HEK293T (cell line): ENCODE measurements around the gene NHSL2.

Experiments used
- BHLHE40 ChIP-seq: fragments of 450-650 bp; IDR thresholded peaks from 2 replicates; pipeline ENCODE4 v1.6.1; 2016; ENCODE audit warnings: mild to moderate bottlenecking, moderate library complexity, borderline replicate concordance
- CTBP1 ChIP-seq: fragments of 450-650 bp; IDR thresholded peaks from 2 replicates; pipeline ENCODE4 v1.6.1; 2016; ENCODE audit warnings: borderline replicate concordance
- FOXM1 ChIP-seq: fragments of 450-650 bp; IDR thresholded peaks from 2 replicates; pipeline ENCODE4 v1.6.1; 2017; ENCODE audit warnings: mild to moderate bottlenecking, borderline replicate concordance
- HDGF ChIP-seq: fragments of 450-650 bp; IDR thresholded peaks from 2 replicates; pipeline ENCODE4 v1.6.1; 2017; ENCODE audit warnings: antibody characterized with exemption, borderline replicate concordance
- LEF1 ChIP-seq: fragments of 450-650 bp; IDR thresholded peaks from 2 replicates; pipeline ENCODE4 v1.6.1; 2017; ENCODE audit warnings: mild to moderate bottlenecking, borderline replicate concordance
- NFRKB ChIP-seq: fragments of 450-650 bp; IDR thresholded peaks from 2 replicates; pipeline ENCODE4 v1.6.1; 2016; ENCODE audit warnings: mild to moderate bottlenecking, moderate library complexity
- PKNOX1 ChIP-seq: fragments of 450-650 bp; IDR thresholded peaks from 2 replicates; pipeline ENCODE4 v1.6.1; 2016
- SUZ12 ChIP-seq: fragments of 450-650 bp; IDR thresholded peaks from 2 replicates; pipeline ENCODE4 v1.6.1; 2016; ENCODE audit warnings: mild to moderate bottlenecking
- TARDBP ChIP-seq: fragments of 450-650 bp; IDR thresholded peaks from 2 replicates; pipeline ENCODE4 v1.6.1; 2016

- TF ChIP-seq BHLHE40 (no peak), CTBP1 (no peak), TARDBP (no peak), NFRKB (no peak), SUZ12 (no peak), HDGF (no peak), PKNOX1 (no peak), FOXM1 (no peak), LEF1 (no peak)
These were observed 119.8 kb downstream of the NHSL2 start for GRCh38 chrX:72030431-72030830.
